GM18909 (cell line): ENCODE data around the gene ZNF519.
"Not testable (repeated sequence)": the region's sequence is repeated elsewhere in the genome, so short reads cannot be mapped to it uniquely, and the experiment has no call there.

Experiments used
- ATAC-seq: cut with Tn5 transposase; IDR thresholded peaks from one replicate; pipeline ENCODE4 v1.9.1; 2021; ENCODE audit warnings: mild to moderate bottlenecking; ENCODE audit not compliant: unreplicated experiment, poor library complexity

The ZNF519 gene

DNA sequence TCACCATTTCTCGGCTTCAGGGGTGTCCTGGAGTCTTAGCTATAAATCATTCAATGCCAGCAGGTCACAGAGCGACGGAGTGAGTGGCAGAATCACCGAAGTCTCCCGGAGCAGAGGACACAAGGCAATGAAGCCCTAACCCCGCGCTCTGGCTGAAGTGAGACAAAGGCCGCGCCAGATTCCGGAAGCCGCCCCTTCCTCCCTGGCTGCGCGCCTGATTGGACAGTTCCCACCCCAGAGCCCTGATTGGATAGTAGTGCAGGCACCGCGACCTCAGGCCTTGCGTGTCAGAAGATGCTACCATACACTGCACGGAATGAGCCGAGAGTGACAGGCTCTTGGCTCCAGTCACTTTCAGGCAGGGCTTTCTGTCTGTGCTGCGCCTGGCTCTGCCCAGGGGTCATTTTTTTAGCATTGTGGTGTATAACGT, at the start of gene ZNF519:
TSS of gene ZNF519 (minus strand) at position 165 of the 430 bp plus-strand sequence. CDS start at position 7, 158 bp downstream.
- ATAC-seq, result peak; percentile 100

DNA sequence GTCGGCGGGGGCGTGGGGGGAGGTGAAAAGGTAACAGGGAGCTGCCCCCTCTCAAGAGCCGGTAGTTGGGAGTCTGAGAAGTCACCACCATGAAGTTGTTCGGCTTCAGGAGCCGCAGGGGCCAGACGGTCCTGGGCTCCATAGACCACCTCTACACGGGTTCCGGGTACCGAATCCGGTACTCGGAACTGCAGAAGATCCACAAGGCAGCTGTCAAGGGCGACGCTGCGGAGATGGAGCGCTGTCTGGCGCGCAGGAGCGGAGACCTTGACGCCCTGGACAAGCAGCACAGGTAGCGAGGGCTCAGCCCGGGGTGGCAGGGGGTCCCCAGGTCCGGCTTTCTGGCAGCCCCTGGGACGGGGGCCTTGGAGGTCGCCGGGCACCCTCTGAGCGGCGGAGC, 47.1 kb upstream of the ZNF519 start:
- ATAC-seq, result peak; percentile 5

DNA sequence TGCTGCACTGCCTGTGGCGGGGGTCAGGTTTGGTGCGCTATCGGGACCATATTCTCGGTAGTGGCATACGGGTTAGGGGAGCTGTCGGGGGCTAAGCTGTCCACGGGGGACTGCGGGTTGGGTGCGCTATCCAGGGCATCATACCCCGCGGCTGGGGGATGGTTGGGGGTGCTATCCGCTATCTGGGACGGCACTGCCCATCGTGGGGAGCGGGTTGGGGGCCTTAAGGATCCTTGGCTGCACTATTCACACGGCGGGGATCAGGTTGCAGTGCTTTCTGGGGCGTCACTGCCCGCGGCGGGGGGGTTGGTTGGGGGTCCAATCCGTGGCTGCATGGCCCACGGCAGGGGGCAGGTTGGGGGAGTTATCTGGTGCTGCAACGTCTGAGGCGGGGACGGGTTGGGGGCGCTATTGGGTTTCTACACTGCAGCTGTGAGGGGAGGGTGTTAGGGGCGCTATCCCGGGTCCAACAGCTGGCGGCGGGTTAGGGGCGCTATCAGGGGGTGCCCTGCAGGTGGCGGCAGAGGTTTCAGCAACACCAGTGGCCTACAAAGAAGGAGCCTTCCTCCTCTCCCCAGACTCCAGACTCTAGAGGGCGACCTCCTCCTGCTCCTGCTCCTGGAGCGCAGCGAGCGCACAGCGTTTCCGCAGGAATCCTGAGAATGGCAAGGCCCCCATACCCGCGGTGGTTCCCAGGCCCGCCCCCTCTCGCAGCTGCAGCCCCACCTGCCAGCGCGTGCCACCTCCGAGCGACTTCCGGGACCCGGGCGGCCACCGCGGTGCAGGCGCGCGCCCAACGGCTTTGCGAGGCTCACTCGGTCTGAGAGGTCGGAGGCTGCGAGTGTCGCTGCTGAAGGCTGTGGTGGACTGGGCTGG, 46.3 kb upstream of the ZNF519 start:
- ATAC-seq, result peak; percentile 95

DNA sequence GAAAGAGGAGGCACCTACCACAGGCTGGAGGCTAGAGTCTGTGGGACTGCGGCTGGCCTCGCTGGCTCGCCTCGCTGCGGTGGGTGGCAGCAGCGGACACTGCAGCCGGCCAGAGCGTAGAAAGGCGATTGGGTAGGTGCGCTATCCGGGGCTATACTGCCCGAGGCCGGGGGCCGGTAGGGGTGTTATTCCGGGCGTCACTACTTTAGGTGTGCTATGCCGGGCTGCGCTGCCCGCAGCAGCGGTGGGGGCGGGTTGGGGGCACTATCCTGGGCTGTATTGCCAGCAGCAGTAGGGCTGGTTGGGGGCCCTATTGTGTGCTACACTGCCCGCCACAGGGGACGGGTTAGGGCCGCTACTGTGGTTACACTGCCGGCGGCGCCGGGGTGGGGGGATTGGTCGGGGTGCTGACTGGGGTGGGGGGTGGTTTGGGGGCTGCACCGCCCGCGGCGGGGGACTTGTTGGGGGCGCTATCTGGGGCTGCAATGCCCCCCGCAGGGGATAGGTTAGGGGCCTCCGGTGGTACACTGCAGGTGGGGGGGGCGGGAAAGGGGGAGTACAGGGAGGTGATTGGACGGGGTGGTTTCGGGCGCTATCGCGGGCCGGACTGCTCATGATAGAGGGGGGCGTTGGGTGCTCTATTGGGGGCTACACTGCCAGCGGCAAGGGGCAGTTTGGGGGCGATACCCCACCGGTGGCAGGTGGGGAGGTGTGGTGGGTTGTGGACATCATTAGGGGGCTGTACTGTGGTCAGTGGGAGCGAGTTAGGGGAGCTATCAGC, 45.5 kb upstream of the ZNF519 start:
- ATAC-seq, result not testable (repeated sequence)

DNA sequence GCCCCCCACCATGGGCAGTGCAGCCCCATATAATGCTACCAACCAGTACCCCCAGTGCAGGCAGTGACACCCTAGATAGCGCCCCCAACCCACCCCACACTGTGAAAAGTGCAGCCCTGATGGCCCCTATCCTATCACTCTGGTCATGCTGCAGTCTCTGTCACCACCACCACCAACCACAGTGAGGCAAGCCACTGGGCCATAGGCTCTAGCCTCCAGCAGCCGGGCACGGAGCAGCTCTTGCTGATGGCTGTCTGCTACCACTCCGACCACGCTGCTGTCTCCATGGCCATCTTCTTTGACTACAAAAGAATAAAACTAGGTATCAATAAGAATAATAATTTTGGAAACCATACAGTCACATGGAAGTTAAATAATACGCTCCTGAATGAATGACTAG, 43.2 kb upstream of the ZNF519 start:
- ATAC-seq, result not testable (repeated sequence)

DNA sequence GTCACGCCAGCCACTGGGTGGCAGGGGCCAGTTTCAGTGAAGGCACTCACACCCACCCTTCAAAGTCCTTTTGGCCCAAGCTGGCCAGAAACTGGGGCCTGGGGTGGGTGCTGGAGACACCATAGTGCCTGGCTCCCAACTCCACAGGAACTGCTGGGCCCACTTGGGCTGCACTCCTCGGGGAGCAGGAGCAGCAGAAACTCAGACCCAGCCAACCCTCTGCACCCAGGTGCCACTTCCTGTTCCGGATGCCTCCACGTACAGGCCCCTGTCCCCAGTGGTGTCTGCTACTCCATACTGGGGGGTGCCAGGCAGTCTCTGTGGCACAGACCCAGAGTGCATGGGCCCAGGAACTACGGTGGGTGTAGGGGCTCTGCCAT, 42.5 kb upstream of the ZNF519 start:
- no peak for ATAC-seq

DNA sequence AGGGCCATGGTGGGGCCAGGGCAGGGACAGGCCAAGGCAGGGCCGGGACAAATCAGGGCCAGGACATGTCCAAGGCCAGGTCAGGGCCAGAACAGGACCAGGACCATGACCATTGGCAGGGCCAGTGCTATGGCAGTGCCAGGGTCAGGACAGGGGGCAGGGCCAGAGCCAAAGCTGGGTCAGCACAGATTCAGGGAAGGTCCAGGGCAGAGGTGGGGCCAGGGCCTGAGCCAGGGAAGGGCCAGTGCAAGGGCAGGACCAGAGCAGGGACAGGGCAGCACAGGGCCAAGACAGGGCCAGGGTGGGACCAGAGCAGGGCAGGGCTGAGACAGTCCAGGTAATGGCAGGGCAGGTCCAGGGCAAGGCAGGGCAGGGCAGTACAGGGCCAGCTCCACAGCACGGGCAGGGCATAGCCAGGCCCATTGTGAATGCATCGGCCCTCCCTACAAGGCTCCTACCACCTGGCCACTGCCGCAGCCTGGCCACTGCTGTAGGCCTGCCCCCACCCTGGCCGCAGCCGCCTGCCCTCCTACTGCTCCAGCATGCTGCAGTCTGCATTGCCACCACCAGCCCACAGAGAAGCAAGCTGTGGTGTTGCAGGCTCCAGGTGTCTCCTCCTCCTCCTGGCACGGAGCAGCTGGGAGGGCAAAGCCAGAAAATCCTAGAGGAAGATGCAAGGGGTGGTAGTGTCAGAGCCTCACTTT, 41.9 kb upstream of the ZNF519 start:
- not testable (repeated sequence) for ATAC-seq

DNA sequence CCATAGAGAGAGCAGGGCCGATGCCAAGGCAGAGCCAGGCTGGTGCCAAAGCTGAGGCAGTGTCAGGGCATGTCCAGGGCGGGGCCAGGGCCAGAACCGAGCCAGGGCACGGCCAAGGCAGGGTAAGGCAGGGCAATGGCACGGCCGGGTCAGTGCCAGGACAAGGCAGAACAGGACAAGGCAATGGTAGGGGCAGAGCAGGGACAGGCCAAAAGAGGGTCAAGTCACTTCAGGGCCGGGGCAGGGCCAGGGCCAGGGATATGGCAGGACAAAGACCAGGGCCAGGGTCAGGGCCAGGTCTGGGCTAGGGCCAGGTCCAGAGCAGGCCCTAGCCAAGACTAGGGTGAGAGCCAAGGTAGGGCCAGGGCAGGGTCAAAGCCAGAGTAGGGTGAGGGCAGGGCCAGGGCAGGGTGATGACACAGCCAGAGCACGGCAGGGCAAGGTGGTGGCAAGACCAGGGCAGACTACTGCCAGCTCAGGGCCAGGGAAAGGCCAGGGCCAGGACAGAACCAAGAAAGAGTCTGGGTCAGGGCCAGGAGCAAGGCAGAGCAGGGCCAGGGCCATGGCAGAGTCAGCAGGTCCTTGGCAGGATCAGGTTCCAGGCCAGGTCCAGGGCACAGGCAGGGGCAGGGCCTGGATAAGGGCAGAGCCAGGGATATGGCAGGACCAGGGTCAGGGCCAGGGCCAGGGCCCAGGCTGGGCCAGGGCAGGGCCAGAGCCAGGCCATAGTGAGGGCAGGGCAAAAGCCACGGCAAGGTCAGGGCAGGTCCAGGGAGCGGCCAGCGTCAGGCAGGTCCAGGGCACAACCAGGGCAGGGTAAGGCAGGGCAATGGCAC, 41.1 kb upstream of the ZNF519 start:
- ATAC-seq, result not testable (repeated sequence)

DNA sequence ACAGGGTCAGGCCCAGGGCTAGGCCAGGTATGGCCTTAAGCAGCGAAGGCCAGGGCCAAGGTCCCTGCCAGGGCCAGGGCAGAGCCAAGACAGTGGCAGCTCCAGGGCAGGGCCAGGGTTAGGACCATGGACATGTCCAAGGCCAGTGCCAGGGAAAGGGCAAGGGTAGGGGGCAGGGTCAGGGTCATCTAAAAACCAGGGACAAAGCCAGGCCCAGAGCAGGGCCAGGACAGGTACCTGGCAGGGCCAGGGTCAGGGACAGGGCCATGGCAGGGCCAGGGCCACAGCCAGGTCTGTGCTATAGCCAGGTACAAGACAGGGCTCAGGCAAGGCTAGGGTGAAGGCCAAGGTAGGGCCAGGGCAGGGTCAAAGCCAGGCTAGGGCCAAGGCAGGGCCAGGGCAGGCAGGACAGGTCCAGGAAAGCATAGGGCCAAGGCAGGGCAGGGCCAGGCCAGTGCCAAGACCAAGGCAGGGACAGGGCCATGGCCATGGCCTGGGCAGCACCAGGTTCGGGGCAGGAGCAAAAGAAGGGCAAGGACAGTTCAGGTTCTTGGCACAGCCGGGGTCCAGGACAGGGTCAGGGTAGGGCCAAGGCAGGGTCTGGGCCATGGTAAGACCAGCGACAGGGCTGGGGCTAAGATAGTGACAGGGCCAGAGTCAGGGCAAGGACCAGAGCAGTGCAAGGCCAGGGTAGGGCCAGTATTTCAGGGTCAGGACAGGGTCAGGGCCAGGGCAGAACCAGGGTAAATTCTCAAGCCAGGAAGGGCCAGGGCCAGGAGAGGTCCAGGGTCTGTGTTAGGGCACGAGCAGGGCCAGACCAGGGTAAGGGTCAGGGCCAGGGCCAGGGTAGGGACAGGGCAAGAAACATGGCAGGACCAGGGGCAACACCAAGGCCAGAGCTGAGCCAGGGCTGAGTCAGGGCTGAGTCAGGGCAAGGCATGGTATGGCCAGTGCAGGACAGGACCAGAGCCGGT, 40.2 kb upstream of the ZNF519 start:
- not testable (repeated sequence) for ATAC-seq

DNA sequence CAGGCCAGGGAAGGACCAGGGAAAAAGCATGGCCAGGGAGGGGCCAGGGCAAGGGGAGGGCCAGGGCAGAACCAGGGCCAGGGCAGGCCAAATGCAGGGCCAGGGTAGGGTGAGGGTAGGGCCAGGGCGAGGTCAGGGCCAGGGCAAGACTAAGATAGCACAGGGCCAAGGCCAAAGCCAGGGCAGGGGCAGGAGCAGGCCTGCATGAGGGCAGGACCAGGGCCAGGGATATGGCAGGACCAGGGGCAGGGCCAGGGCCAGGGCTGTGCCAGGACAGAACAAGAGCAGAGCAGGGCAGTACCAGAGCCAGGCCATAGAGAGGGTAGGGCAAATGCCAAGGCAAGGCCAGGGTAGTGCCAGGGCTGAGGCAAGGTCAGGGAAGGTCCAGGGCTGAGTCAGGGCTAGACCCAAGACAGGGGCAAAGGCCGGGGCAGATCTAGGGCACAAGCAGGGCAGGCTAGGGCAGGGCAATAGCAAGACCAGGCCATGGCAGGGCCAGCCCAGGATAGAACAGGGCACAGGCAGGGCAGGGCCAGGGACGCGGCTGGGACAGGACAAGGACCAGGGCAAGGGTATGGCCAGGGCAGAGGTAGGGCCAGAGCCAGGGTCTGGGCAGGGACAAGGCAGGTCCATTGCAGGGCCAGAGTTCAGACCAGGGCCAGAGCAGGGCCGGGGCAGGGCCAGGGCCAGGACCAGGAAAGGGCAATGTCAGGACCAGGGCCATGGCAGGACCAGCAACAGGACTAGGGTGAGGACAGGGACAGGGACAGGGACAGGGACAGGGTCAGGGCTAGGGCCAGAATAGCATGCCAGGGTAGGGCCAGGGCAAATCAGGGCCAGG, 39.3 kb upstream of the ZNF519 start:
- not testable (repeated sequence) for ATAC-seq

DNA sequence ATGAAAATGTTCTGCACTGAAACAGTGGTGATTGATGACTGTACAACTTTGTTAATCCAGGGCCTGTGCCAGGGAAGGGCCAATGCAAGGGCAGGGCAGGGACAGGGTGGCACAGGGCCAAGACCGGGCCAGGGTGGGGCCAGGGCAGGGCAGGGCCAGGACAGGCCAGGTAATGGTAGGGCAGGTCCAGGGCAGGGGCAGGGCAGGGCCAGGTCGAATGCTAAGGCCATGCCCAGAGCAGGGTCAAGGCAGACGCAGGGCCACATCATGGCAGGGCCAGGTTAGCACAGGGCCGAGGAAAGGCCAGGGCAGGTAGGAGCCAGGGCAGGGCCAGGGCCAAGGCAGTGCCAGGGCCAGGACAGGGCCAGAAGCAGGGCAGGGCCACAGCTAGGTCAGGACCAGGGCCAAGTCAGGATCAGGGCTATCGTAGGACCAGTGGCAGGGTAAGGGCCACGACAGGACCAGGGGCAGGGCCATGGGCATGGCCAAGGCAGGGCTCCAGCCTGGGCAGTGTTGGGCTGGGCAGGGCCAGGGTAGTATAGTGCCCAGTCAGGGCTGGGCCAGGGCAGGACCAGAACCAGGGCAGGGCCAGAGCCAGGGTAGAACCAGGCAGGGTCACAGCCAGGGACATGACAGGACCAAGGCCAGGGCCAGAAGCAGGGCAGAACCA, 38.3 kb upstream of the ZNF519 start:
- not testable (repeated sequence) for ATAC-seq

DNA sequence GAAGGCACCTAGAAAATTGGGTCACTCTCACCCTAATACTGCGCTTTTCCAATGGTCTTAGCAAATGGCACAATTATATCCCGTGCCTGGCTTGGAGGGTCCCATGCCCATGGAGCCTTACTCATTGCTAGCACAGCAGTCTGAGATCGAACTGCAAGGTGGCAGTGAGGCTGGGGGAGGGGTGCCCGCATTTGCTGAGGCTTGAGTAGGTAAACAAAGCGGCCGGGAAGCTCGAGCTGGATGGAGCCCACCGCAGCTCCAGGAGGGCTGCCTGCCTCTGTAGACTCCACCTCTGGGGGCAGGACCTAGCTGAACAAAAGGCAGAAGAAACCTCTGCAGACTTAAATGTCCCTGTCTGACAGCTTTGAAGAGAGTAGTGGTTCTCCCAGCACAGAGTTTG, 30.7 kb upstream of the ZNF519 start:
- not testable (repeated sequence) for ATAC-seq

DNA sequence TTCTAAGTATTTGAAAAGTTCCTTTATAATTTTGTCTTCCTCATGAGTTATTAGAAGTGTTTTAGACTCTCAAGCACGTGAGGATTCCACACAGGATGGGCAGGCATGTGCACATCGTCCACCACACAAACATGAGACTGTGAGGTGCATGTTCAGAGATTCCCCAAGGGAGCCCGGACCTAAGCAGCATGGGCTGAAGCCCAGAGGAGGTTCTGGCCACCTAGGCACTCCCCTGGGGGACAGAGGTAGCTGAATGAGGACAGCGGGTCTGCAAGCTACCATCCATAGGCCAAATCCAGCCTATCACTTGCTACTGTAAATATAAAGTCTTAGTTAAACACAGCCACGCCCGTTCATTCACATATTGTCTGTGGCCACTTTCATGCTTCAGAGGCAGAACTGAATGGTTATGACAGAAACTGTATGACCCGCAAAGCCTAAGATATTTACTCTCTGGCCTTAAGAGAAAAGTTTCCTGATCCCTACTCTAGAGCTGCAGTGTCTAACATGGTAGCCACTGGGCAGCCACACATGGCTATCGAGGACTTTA, 19.4 kb upstream of the ZNF519 start:
- not testable (repeated sequence) for ATAC-seq

DNA sequence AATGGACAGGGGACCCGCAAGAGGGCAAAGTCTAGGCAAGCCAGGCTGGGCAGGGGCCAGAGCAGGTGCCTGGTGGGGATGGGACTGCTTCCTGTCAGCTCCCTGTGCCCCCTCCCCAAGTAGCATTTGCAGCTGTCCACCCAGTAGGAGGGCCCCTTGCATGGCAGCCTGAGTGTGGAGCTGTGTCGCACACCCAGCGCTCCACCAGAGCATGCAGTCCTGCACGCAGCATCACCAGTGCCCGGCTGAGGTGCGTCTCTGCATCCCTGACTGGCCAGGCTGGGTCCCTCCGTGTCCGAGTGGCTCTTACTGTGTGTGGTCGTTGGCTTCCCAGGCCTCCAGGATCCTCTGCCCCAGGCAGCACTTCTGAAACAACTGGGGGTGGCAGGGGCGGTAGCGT, 18.5 kb upstream of the ZNF519 start:
- not testable (repeated sequence) for ATAC-seq

DNA sequence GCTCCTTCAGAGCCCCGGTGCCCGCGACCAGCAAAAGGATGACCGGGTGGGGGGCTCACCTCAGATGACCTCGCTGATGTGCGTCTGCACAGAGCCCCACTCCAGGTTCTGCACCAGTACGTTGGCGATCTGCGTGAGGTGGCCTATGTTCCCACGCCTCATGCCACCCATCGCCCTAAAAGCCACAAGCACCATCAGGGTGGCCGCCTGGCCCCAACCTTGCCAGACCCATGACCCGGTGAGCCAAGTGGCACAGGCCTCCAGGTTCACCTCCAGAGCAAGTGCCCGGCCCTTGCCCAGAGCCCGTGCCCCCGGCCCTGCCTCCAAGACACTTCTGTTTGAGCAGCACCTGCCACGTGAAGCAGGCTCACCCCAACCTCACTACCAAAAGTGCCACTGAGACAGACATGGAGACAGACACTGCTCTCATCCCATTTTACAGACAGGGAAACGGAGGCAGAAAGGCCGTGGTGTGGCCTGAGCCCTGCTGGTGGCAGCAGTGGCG, 17.7 kb upstream of the ZNF519 start:
- ATAC-seq, result not testable (repeated sequence)

DNA sequence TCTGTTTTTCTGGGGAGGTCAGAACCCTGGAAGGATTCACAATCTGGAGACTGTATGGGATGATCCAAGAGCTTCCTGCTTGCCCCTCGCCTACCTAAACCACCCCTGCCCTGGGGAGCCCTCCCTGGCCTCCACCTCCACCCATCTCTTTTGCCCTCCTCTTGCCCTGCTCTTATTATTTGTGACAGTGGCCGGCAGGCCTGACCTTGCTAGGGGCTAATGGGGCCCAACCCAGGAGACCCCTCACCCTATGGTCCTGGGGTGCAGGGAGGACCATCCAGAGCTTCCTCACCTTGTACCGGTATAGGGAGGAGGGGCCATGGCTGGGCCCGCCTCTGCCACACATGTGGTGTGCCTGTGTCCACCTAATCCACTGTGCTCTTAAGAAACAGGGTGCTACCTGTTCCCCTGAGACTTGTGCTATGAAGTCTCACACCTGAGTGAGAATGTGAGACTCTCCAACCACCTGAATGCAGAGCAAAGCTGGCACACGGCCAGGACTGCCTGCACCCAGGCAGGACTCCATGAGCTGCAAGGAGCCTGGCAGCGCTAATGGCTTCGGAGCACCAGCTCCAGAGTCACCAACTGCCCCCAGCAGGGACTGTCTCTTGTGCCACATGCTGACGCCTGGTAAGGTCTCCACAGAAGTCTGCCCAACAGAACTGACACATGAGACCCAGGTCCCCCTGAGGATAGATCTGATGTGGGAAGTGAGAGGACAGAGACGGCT, 17.1 kb upstream of the ZNF519 start:
- not testable (repeated sequence) for ATAC-seq
